A673 (cell line): Measurements from ENCODE around the gene CLRN3. TPM values are rescaled to one million over a fixed set of nuclear protein-coding genes. Genes with fewer than 3 reads are reported as not detected.

Source experiments
- BruUV-seq: library from RNA; stranded (reverse); fragments of 400-500 nt; replicated peaks from 2 replicates; lab custom pipeline; 2021; lab: Mats Ljungman, UMichigan
- CTCF ChIA-PET: fragments of 300-600 bp; sonication (Branson Sonifier 250); formaldehyde crosslinking; loops from one replicate; lab custom pipeline; 2022; ENCODE audit warnings: antibody characterized with exemption; lab: Charles Lee
- POLR2A ChIA-PET: fragments of 300-600 bp; sonication (Branson Sonifier 250); formaldehyde crosslinking; loops from one replicate; lab custom pipeline; 2022; ENCODE audit warnings: antibody characterized with exemption; ENCODE audit not compliant: low non-redundant PET; lab: Charles Lee
- DNase-seq: peaks from one replicate; pipeline ENCODE4 v3.0.0-alpha.2; 2015; ENCODE audit warnings: low spot score
- H3K27ac ChIP-seq: fragments of 200-600 bp; sonication (generic); 2 replicates; pipeline ENCODE4 v1.5.1; 2016; ENCODE audit warnings: mixed run types, low read depth, mild to moderate bottlenecking, mixed read lengths, antibody characterized with exemption, low read length; ENCODE audit not compliant: poor library complexity, severe bottlenecking
- H3K27me3 ChIP-seq: fragments of 200-600 bp; sonication (generic); replicated peaks from 2 replicates; pipeline ENCODE4 v1.6.1; 2017; ENCODE audit warnings: mixed run types, low read depth, mild to moderate bottlenecking, mixed read lengths, antibody characterized with exemption, low read length; ENCODE audit not compliant: insufficient read depth, poor library complexity
- H3K36me3 ChIP-seq: fragments of 200-600 bp; sonication (generic); 2 replicates; pipeline ENCODE4 v1.6.1; 2016; ENCODE audit warnings: mixed run types, mild to moderate bottlenecking, mixed read lengths, antibody characterized with exemption, low read length; ENCODE audit not compliant: insufficient read depth, poor library complexity, severe bottlenecking
- H3K4me1 ChIP-seq: fragments of 200-600 bp; sonication (generic); 2 replicates; pipeline ENCODE4 v1.6.1; 2017; ENCODE audit warnings: mixed run types, mild to moderate bottlenecking, mixed read lengths, antibody characterized with exemption, low read length; ENCODE audit not compliant: insufficient read depth, poor library complexity, severe bottlenecking
- H3K4me3 ChIP-seq: fragments of 200-600 bp; sonication (generic); 2 replicates; pipeline ENCODE4 v1.5.1; 2016; ENCODE audit warnings: low read depth, mixed run types, mild to moderate bottlenecking, mixed read lengths, low read length; ENCODE audit not compliant: poor library complexity, severe bottlenecking
- H3K9me3 ChIP-seq: fragments of 200-600 bp; sonication (generic); 2 replicates; pipeline ENCODE4 v1.6.1; 2016; ENCODE audit warnings: mixed run types, low read depth, mild to moderate bottlenecking, mixed read lengths, antibody characterized with exemption, low read length; ENCODE audit not compliant: poor library complexity, severe bottlenecking
- EZH2 ChIP-seq: fragments of 200-600 bp; sonication (generic); IDR thresholded peaks from 2 replicates; pipeline ENCODE4 v1.6.1; 2017; ENCODE audit warnings: borderline replicate concordance, low read depth, mild to moderate bottlenecking, mixed read lengths, antibody characterized with exemption, low read length; ENCODE audit not compliant: poor library complexity, severe bottlenecking
- intact Hi-C: fragments of 100-400 bp; cut with micrococcal nuclease; formaldehyde crosslinking; loops from one replicate; pipeline ENCODE4 v1.10.0; 2022; ENCODE audit not compliant: unreplicated experiment
- total RNA-seq: library from RNA; stranded (reverse); gene quantifications from 2 replicates; pipeline ENCODE4 v1.2.3, GENCODE V29; 2021
- TF ChIP-seq, protein P1 (sequence below): fragments of 300-800, 200-600 bp; sonication (generic); conservative IDR thresholded peaks from 2 replicates; pipeline ENCODE4 v1.5.1; 2017; ENCODE audit warnings: low read depth, mild to moderate bottlenecking, antibody characterized with exemption, low read length, moderate library complexity, mixed read lengths

The CLRN3 gene
- total RNA-seq, 1 experiment from 2014 or later: not detected

DNA sequence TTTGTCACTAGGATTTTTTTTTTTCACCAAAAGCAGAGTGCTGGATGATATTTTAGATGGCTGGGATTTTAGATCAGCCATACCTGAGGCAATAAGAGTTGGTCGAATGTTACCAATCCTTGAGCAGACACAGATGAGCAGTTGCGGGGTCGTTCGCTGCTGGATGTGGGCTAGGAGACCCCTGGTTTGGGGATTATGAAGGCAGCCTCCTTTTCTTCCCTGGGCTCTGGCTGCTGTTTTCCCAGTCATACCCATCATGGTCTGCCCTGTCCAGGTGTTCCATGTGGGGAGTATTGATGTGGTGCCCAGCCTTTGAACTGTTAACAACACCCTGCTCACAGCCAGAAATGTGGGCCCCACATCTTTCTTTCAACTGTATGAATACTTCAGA lies 19.1 kb upstream of the CLRN3 start:
- Histone ChIP-seq H3K9me3 (no peaks in the 10 kb centered on the region), H3K36me3 (no peaks in the 10 kb centered on the region), H3K4me1 (no peaks in the 10 kb centered on the region), H3K27ac (no peak overlapping the region), H3K27me3 (peaks cover 7% of the 10 kb centered on the region), H3K4me3 (no peak overlapping the region)
- TF ChIP-seq, protein P1, sequence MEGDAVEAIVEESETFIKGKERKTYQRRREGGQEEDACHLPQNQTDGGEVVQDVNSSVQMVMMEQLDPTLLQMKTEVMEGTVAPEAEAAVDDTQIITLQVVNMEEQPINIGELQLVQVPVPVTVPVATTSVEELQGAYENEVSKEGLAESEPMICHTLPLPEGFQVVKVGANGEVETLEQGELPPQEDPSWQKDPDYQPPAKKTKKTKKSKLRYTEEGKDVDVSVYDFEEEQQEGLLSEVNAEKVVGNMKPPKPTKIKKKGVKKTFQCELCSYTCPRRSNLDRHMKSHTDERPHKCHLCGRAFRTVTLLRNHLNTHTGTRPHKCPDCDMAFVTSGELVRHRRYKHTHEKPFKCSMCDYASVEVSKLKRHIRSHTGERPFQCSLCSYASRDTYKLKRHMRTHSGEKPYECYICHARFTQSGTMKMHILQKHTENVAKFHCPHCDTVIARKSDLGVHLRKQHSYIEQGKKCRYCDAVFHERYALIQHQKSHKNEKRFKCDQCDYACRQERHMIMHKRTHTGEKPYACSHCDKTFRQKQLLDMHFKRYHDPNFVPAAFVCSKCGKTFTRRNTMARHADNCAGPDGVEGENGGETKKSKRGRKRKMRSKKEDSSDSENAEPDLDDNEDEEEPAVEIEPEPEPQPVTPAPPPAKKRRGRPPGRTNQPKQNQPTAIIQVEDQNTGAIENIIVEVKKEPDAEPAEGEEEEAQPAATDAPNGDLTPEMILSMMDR: no peak
- TF ChIP-seq EZH2: no peak
- no peak for DNase-seq
- intact Hi-C loops: no loop called here
- no TSS peak for BruUV-seq
- ChIA-PET CTCF (no interaction called here), POLR2A (no interaction called here)

DNA sequence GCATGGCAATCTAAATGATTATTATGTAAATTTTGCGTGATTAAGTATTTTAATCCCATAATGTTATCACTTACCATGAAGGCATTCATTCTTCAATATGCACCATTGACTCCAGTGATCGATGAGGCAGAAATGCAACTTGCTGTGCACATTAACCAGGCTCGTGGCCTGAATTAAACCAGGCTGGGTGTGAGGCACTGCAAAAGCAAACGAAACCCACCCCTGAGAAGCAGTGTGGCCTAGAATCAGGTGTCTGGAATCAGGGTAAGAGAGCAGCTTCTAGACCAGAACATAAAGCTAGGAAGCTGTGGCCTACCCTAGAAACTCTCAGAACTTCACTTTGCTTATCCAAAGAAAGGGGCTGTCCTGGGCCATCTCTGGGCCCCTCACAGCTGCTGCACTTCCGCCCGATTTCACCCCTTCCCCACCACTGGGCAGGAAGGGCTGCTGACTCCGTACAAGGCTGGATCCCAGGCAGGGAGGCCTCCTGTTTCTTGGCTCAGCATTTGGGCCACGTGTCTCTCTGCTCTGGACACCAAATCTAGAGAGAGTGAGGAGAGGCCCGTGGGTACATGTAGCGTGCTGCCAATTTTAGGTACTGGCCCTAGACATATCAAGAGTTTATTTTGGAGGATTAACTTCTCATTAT lies 18.6 kb upstream of the CLRN3 start:
- Histone ChIP-seq H3K27me3 (peaks cover 7% of the 10 kb centered on the region), H3K9me3 (no peaks in the 10 kb centered on the region), H3K4me1 (no peaks in the 10 kb centered on the region), H3K36me3 (no peaks in the 10 kb centered on the region), H3K27ac (no peak overlapping the region), H3K4me3 (no peak overlapping the region)
- ChIA-PET CTCF (no interaction called here), POLR2A (no interaction called here)
- no TSS peak for BruUV-seq
- TF ChIP-seq, protein P1: no peak
- TF ChIP-seq EZH2: no peak
- DNase-seq: no peak
- intact Hi-C loops: no loop called here

DNA sequence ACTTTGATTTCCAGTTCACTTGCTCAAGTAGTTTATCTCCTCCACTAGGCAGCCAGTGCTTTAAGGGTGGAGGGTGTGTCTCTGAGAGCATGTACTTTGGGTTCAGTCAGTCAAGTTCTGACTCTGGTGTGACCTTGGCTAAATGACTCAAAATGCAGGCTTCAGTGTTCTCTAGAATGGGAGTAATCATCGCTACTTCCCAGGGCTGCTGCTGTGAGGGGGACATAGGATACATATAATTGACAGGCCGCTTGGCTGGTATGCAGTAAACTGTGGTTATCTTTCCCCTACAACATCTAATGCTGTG lies 17.7 kb upstream of the CLRN3 start:
- ChIA-PET POLR2A (no interaction called here), CTCF (no interaction called here)
- H3K27me3 ChIP-seq: peaks cover 7% of the 10 kb centered on the region
- H3K4me1 ChIP-seq: no peaks in the 10 kb centered on the region
- no peak for TF ChIP-seq EZH2
- TF ChIP-seq, protein P1: no peak
- BruUV-seq: no TSS peak
- DNase-seq: no peak
- no peak overlapping the region for H3K27ac ChIP-seq
- no peak overlapping the region for H3K4me3 ChIP-seq
- intact Hi-C loops: no loop called here
- H3K36me3 ChIP-seq: no peaks in the 10 kb centered on the region
- H3K9me3 ChIP-seq: no peaks in the 10 kb centered on the region
